Erythroblast (primary cell): ENCODE measurements around the gene TRNAU1AP.

Experiments
- GATA1 ChIP-seq: IDR thresholded peaks from 2 replicates; pipeline ENCODE4 v1.6.1; 2011; ENCODE audit warnings: low read depth, mild to moderate bottlenecking, control low read depth, low read length, moderate library complexity
- POLR2A ChIP-seq: IDR thresholded peaks from 2 replicates; pipeline ENCODE4 v1.6.1; 2011; ENCODE audit warnings: mild to moderate bottlenecking, low read length

DNA sequence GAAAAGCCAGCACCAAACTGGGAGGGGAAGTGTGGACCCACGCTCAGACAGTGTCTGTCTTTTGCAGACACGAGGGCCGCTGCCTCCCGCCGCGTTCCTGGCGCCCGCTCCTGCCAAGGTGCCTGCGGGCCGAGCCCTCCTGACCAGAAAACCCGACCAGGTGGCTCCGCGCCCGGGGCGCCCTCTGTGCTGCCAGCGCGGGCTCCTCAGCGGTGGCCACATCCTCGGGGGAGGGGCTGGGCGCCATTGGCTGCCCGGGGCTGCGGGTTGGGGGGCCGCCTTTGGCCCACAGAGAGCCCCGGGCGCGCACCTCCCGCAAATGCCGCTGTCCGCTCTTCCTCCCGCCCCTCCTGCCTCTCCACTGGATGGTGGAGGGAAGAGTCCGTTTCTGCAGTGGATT, 22.4 kb upstream of the TRNAU1AP start:
- no peak for TF ChIP-seq POLR2A
- TF ChIP-seq GATA1: no peak
